PC-9 (cell line): Measurements from ENCODE around the gene RAPGEF6. TPM values are rescaled to one million over a fixed set of nuclear protein-coding genes. Genes with fewer than 3 reads are reported as not detected.

ENCODE experiments used
- BruUV-seq: library from RNA; stranded (reverse); fragments of 400-500 nt; replicated peaks from 2 replicates; lab custom pipeline; 2021; lab: Mats Ljungman, UMichigan
- CTCF ChIA-PET: fragments of 300-600 bp; sonication (Branson Sonifier 250); formaldehyde crosslinking; loops from one replicate; lab custom pipeline; 2022; ENCODE audit warnings: antibody characterized with exemption; lab: Charles Lee
- POLR2A ChIA-PET: fragments of 300-600 bp; sonication (Branson Sonifier 250); formaldehyde crosslinking; loops from one replicate; lab custom pipeline; 2022; ENCODE audit warnings: antibody characterized with exemption; ENCODE audit not compliant: unreplicated experiment; lab: Charles Lee
- DNase-seq, 2 experiments: peaks; one replicate each; pipeline versions ENCODE4 v3.0.0 to v3.0.0-alpha.2; 2015 to 2022; ENCODE audit warnings: mixed read lengths in 1 of 2
- H2AFZ ChIP-seq: fragments of 200-600 bp; sonication (generic); 2 replicates; pipeline ENCODE4 v1.8.1; 2017; ENCODE audit warnings: antibody characterized with exemption
- H3F3A ChIP-seq: fragments of 200-600 bp; sonication (generic); 2 replicates; pipeline ENCODE4 v1.8.1; 2017; ENCODE audit warnings: antibody characterized with exemption, mild to moderate bottlenecking, low read depth; ENCODE audit not compliant: insufficient read depth
- H3K27ac ChIP-seq: fragments of 200-600 bp; sonication (generic); 2 replicates; pipeline ENCODE4 v1.6.1; 2016; ENCODE audit warnings: mixed run types
- H3K27me3 ChIP-seq: fragments of 200-600 bp; sonication (generic); 2 replicates; pipeline ENCODE4 v1.6.1; 2016; ENCODE audit warnings: low read depth, mixed run types; ENCODE audit not compliant: insufficient read depth
- H3K36me3 ChIP-seq: fragments of 200-600 bp; sonication (generic); 2 replicates; pipeline ENCODE4 v1.6.1; 2016; ENCODE audit warnings: low read depth, mixed run types
- H3K4me1 ChIP-seq: fragments of 200-600 bp; sonication (generic); replicated peaks from 2 replicates; pipeline ENCODE4 v1.6.1; 2016; ENCODE audit warnings: mixed run types; ENCODE audit not compliant: insufficient read depth
- H3K4me2 ChIP-seq: fragments of 200-600 bp; sonication (generic); 2 replicates; pipeline ENCODE4 v1.6.1; 2017; ENCODE audit warnings: mixed run types
- H3K4me3 ChIP-seq: fragments of 200-600 bp; sonication (generic); 2 replicates; pipeline ENCODE4 v1.6.1; 2016; ENCODE audit warnings: mixed run types
- H3K79me2 ChIP-seq: fragments of 200-600 bp; sonication (generic); 2 replicates; pipeline ENCODE4 v1.6.1; 2017; ENCODE audit warnings: low read depth, mixed run types
- H3K9me2 ChIP-seq: fragments of 200-600 bp; sonication (generic); 2 replicates; pipeline ENCODE4 v1.8.1; 2017; ENCODE audit warnings: mild to moderate bottlenecking; ENCODE audit not compliant: insufficient read depth
- H3K9me3 ChIP-seq: fragments of 200-600 bp; sonication (generic); 2 replicates; pipeline ENCODE4 v1.8.1; 2016; ENCODE audit warnings: low read depth; ENCODE audit not compliant: insufficient read depth
- H4K20me1 ChIP-seq: fragments of 200-600 bp; sonication (generic); 2 replicates; pipeline ENCODE4 v1.8.1; 2017; ENCODE audit not compliant: insufficient read depth
- CTCF ChIP-seq: fragments of 200-600 bp; sonication (generic); conservative IDR thresholded peaks from 2 replicates; pipeline ENCODE4 v1.6.1; 2017; ENCODE audit warnings: mixed run types, antibody characterized with exemption, mild to moderate bottlenecking, moderate library complexity
- EZH2 ChIP-seq: fragments of 200-600 bp; sonication (generic); IDR thresholded peaks from 2 replicates; pipeline ENCODE4 v1.8.0; 2017; ENCODE audit warnings: antibody characterized with exemption, low read depth
- intact Hi-C: fragments of 100-400 bp; cut with micrococcal nuclease; formaldehyde crosslinking; loops from one replicate; pipeline ENCODE4 v1.10.0; 2022; ENCODE audit not compliant: unreplicated experiment
- total RNA-seq: library from RNA; stranded (reverse); gene quantifications from 2 replicates; pipeline ENCODE4 v1.2.3, GENCODE V29; 2021

Gene RAPGEF6
- total RNA-seq, 1 experiment from 2014 or later: 17.1 TPM

DNA sequence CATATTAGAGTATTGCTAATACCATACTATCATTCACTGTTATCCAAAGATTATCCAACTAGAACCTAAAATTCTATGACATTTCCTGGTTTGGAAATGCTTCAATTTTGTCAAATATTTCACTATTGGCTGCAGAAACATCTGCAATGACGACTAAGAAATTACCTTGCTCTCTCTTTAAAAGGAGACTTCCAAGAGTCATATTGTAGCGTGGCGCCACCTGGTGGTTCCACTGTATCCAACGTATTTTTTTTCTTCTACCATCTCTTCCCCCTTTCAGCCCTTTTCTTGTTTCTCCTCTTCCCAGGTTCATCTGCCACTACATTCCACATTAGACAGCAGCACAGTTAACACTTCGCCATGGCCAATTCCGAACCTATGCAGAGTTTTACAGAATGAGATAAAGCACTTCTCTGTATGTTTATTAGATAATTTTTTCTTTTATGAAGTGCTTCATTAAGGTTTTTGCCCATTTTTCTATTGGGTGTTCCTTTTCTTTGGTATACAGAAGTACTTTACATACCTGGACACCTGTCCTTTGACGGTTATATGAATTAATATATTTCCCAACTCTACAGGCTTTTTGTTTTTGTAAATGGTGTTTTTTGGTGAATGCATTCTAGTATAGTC, 217.7 kb downstream of the RAPGEF6 start:
- no peaks in the 10 kb centered on the region for H3K36me3 ChIP-seq
- no peaks in the 10 kb centered on the region for H3K4me1 ChIP-seq
- no peaks in the 10 kb centered on the region for H3K9me3 ChIP-seq
- peak; percentile 94 for TF ChIP-seq CTCF
- TF ChIP-seq EZH2: no peak
- H3F3A ChIP-seq: peaks cover 5% of the 10 kb centered on the region; the same call in 1 of the 2 replicates
- H3K4me3 ChIP-seq: no peak overlapping the region
- H3K4me2 ChIP-seq: no peak overlapping the region
- H3K9me2 ChIP-seq: no peaks in the 10 kb centered on the region
- no peaks in the 10 kb centered on the region for H3K79me2 ChIP-seq
- CTCF ChIA-PET: no interaction called here
- H4K20me1 ChIP-seq: no peaks in the 10 kb centered on the region
- no peak overlapping the region for H3K27ac ChIP-seq
- intact Hi-C loops: loop anchor here (1.0 to 10.0 kb wide), 4 partner anchors 253 to 1518 kb away; partner anchors contain the start of gene HINT1
- H3K27me3 ChIP-seq: no peaks in the 10 kb centered on the region
- POLR2A ChIA-PET: no interaction called here
- no TSS peak for BruUV-seq
- DNase-seq: peak; percentile 37 to 55
- H2AFZ ChIP-seq: no peak overlapping the region

GRCh38 chr5:131416729-131417128, 218.3 kb downstream of the RAPGEF6 start:
- TF ChIP-seq CTCF (no peak), EZH2 (no peak)
- Histone ChIP-seq H3K36me3 (no peaks in the 10 kb centered on the region), H4K20me1 (no peaks in the 10 kb centered on the region), H3K27me3 (no peaks in the 10 kb centered on the region), H2AFZ (no peak overlapping the region), H3K4me3 (no peak overlapping the region), H3K4me1 (no peaks in the 10 kb centered on the region), H3F3A (peaks cover 5% of the 10 kb centered on the region; the same call in 1 of the 2 replicates), H3K79me2 (no peaks in the 10 kb centered on the region), H3K27ac (no peak overlapping the region), H3K4me2 (no peak overlapping the region), H3K9me2 (no peaks in the 10 kb centered on the region), H3K9me3 (no peaks in the 10 kb centered on the region)
- CTCF ChIA-PET: no interaction called here
- POLR2A ChIA-PET: no interaction called here
- no peak for DNase-seq
- intact Hi-C loops: loop anchor here (1.0 to 10.0 kb wide), 4 partner anchors 252 to 1517 kb away; partner anchors contain the start of gene HINT1
- no TSS peak for BruUV-seq

- DNase-seq: no peak
- H3K36me3 ChIP-seq: 0 out of 2 replicates have a peak, but pooled peaks cover 4% of the 10 kb centered on the region
- H4K20me1 ChIP-seq: no peaks in the 10 kb centered on the region
- no peaks in the 10 kb centered on the region for H3K79me2 ChIP-seq
- H2AFZ ChIP-seq: no peak overlapping the region
- no peak overlapping the region for H3K4me2 ChIP-seq
- peaks cover 5% of the 10 kb centered on the region; the same call in 1 of the 2 replicates for H3F3A ChIP-seq
- no TSS peak for BruUV-seq
- TF ChIP-seq CTCF (no peak), EZH2 (no peak)
- ChIA-PET CTCF (no interaction called here), POLR2A (no interaction called here)
- no peaks in the 10 kb centered on the region for H3K9me3 ChIP-seq
- H3K27ac ChIP-seq: no peak overlapping the region
- H3K4me3 ChIP-seq: no peak overlapping the region
- no peaks in the 10 kb centered on the region for H3K4me1 ChIP-seq
- intact Hi-C loops: loop anchor here (10.0 kb wide), 1 partner anchor 249 kb away; the partner anchor contains the start of gene HINT1
- no peaks in the 10 kb centered on the region for H3K27me3 ChIP-seq
- no peaks in the 10 kb centered on the region for H3K9me2 ChIP-seq
These were observed 221.1 kb downstream of the RAPGEF6 start for GRCh38 chr5:131413605-131414559.
